ENCODE results near the gene SH3BP4. TPM values are rescaled to one million over a fixed set of nuclear protein-coding genes. Genes with fewer than 3 reads are reported as not detected.
"Not testable (repeated sequence)": the region's sequence is repeated elsewhere in the genome, so short reads cannot be mapped to it uniquely, and the experiment has no call there.

The SH3BP4 gene
- total RNA-seq, 1 experiment from 2014 or later, result 53.3 TPM

DNA sequence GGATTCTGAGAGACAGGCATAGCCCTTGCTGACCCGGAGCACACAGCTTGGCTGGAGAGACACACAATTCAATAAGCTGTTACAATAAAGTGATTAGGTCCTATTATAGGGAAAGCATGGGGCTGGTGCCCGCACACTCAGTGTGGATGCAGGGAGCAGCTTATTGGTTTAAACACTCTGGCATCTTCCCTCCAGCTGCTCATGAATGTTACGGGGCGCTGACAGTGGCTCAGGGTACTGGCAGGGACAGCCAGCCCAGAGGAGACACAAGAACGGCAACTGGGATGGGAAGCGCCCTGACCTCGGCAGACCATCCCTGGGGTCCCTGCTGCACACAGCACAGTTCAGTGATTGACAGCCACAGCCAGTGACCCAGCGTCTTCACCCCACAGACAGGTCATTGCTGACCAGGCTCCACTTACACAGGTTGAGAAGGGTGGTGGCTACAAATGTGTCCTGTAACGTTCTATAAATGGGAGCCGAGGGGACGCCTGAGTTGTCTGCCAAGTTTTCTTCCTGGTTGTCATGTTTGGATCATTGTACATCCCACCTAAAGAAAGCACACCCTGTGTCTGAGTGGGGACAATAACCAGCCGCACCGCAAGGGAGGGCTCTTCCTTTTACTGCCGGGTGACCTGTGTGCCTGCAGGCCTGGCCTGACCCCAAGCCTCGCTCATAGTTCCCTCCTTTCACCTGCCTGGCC is 60.3 kb downstream of the SH3BP4 start:
- no peak for DNase-seq (ENCODE audit: low spot score)

DNA sequence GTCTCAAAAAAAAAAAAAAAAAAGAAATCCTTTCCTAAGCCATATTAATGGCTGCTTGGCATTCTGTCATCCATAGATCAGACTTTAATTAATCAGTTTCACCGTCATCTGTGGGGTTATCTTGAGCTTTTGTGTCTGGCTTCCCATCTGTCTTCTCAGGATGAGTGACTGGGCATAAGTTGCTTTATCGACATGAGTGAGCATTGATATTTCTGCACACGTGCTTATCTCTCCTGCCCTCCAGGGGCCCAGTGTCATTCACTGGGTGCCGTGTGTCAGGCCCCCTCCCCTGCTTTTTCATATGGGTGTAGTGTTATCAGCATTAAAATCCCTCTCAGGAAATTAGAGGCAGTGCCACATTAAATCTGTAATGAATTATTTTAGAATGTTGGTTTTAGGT is 65.6 kb downstream of the SH3BP4 start:
- DNase-seq (ENCODE audit: low spot score), result no peak

DNA sequence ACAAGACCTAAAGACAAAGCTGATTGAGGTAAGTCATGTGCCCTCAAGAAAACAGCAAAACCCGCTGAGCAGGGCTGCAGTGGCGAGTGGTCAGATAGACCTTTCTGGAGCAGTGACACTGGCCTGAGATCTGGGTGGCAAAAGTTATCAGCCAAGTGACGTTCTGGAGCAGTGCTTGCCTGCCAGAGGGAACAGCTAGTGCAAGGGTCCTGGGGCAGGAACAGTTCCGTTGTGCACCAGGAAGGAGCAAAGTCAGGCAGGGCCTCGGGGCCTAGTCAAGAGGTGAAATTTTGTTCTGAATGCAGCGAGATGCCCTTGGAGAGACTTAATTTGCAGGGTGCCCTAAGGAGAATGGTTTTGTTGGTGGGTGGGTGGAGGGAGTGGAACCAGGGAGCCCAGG is 67.0 kb downstream of the SH3BP4 start:
- DNase-seq (ENCODE audit: low spot score), result no peak

DNA sequence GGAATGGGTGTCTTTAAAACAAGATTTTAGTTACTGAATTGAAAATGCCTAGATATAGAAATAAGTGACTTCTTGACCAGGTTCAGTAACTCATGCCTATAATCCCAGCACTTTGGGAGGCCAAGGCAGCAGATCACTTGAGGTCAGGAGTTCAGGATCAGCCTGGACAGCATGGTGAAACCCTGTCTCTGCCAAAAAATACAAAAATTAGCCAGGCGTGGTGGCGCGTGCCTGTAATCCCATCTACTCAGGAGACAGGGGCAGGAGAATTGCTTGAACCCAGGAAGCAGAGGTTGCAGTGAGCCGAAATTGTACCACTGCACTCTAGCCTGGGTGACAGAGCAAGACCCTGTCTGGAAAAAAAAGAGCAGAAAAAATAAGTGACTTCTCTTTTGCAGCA is 68.3 kb downstream of the SH3BP4 start:
- not testable (repeated sequence) for DNase-seq (ENCODE audit: low spot score)

DNA sequence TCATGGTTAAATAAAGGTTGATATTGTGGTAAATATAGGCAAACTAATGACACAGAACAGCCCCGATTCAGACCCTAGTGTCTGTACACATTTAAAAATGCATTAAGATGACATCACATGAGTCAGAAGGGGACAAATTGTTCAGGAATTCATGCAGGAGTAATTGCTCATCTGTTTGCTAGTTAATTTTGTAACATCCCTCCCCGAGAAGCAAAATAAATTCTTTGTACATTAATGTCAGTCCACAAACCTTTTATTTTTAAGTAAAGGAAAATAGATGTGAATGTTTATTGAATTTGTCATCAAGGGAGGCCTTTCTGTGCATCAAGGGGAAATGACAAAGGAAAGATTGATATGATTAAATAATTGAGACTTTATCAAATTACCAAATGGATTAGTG is 69.9 kb downstream of the SH3BP4 start:
- peak; percentile 96 for DNase-seq (ENCODE audit: low spot score)

DNA sequence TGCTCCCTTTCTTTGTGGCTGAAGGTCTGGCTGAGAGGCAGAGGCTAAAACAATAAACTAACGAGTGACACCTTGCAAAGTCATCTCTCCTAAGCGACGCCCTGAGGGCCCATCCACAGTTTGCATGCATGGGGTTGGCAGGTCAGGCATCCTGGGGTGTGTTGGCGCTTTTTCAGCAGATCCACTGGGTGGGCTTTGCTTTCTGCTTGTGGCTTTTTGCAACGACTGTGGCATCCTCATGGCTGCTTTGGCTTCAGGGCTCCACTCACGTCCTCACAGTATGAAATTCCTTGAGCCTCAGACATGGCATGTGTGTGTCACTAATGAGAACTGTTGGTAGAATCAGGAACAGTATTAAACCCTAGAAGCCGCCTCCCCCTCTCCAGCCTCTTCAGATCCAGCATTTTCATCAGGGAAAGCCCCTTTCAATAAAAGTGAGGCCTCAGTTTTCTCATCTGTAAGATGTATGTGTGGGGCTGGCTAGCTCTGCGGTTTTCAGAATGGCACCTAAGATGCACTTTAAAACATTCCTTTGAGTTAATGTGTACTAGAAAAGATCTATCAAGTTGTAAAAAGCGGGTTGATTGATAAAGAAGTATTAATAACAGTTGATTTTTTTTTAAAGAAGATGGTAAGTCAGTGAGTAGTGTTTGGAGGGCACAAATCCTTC is 72.5 kb downstream of the SH3BP4 start:
- peak; percentile 89 for DNase-seq (ENCODE audit: low spot score)

DNA sequence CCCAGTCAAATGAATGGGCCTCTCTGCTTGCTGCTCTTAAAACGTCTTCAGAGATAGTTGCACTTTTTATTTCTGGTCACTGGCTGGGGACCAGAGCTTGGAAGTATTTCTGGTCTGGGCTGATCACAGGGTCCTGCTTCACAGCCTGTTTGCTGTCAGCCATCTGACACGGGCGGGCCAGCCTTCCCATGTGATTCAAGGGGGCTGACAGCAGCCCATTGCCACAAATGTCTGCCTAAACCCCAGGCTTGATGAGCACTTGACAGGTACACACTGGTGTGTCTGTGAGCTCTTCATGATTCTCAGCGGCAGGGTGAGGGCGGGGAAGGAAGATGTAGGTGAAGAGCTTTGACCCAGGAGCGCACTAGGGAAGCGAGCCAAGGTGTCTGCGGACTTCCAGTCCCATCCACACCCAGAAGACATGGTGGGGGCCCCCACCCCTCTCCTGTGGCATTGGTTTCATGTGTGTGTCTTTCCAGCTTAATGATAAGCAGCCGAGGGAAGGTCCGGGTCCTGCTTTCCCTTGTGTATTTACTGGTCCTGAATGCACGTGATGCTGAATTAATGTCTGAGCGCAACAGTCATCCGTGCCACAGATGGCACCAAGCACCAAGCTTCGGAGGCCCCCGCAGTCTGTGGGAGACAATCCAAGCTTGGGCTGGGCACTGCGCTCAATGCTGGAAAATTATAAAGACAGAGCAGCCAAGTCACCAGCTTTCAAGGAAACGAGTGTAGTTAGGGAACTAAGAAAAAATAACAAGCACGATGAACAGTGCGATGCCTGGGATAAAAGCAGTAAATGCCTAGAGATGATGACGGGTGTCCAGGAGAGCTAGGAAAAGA is 73.3 kb downstream of the SH3BP4 start:
- DNase-seq (ENCODE audit: low spot score), result no peak

DNA sequence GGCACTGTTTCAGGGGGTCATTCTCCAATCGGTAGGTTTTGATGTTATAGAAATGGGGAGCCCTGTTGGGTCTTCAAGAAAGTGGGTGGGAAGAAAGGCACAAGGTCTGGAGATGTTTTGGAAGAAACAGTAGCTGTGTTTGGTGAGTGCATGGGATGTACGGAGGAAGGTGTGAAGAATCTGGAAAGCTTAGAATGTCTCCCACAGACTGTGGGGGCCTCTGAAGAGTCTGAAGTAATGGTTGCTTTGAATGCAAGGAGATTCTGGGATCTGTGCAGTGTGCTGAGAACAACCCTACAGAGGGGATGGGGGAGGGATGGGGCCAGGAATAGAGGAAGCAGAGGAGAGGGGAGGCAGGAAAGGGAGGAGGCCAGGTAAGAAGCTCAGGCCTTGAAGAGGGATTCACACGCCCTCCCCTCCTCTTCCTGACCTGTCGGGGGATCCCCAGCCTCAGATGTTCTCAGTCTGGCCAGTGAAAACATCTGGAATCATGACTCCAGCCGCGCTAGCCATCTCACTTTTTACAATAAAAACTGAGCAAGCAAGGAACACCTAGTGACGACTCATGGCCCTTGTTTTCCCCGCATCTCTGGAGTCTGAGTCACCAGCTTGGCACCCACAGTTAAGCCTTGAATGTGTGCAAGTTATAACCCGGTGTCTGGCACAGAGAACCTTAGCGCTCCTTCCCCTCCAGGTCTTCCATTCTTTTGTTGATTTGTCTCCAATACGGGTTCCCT is 74.2 kb downstream of the SH3BP4 start:
- DNase-seq (ENCODE audit: low spot score), result peak; percentile 95

DNA sequence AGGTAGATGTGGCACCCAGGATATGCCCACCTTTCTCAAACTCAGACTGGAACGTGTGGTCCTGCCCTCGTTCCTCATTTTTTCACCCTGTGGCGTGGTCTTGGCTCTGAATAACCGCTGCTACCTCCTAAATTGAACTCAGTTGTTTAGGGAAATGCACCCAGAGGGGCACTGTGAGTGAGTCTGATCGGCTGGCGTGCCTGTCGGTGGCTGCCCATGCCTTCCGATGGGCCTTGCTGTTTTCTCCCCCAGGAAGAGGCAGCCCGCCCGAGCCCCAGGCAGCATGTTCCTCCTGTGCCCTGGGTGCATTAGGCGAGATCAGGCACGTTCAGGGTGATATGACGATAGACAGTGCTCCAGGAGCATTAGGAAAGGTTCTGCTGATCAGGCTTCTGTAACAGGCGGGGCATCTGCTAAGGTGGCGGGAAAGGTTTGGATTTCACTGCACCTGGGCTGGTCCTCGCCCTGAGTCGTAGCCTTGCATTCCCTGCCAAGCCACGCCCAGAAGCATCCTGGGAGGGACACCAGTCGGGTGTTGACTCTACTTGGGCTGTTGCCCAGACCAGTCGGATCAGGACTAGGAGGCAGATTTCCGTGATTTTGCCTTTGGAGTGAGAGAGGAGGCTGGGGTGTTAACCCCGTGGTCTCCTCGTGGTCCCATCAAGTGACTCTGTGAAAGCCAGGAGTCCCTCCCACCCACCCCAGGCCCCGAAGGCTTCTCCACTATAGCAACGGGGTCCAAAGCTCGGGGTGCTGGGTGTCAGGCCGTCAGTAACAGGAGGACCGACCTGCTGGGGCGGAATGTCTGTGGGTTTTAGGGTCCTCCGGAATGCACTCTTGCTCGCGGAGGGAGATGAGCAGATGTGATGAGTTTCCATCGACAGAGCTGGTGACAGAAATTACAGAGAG is 75.1 kb downstream of the SH3BP4 start:
- DNase-seq (ENCODE audit: low spot score), result peak; percentile 92

DNA sequence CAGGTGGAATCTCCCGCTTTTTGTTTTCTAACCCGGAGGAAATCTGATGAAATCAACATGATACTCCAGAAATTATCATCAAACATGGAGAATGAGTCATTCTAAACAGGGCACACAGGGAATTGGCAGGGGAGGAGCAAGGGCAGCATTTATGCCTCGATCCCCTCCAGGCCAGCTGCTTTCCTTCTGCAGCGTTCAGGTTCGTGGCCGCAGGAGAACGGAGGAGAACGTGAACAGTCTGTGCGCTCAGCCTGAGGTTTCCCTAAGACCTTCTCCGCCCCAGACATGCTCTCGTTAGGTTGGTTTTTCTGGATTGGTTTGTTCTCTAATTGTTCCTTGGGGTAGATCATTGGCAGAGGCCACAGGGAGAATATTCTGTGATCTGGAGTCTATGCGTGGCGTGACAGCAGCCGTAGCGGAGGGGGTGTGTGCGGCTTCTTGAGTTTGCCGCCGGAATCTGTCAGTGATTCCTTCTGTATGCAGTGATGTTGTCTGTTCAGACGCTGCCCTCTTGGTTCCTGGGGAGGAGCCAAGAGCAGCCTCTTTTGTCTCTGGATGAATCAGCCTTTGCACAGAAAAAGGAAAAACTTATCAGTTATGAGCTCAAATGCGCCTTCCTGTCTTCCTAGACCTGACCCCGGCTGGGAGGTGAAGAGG is 75.9 kb downstream of the SH3BP4 start:
- DNase-seq (ENCODE audit: low spot score), result peak; percentile 83

DNA sequence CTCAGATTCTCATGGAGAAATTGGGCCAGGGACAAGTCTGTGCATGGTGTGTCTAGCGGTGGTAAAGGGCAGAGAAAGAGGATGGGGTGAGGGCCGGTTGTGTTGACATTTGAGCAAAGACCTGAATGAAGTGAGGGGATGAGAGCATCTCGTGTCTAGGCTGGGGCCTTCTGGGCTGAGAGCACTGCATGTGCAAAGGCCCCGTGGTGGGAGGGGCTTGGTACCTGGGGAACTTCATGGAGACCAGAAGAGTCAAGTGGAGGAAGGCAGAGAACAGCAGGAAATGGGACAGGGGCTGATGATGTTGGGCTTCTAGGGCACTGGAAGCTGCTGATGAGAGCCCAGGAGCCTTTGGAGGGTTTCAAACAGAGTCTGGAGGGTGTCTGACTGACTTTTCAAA is 76.8 kb downstream of the SH3BP4 start:
- DNase-seq (ENCODE audit: low spot score), result no peak

DNA sequence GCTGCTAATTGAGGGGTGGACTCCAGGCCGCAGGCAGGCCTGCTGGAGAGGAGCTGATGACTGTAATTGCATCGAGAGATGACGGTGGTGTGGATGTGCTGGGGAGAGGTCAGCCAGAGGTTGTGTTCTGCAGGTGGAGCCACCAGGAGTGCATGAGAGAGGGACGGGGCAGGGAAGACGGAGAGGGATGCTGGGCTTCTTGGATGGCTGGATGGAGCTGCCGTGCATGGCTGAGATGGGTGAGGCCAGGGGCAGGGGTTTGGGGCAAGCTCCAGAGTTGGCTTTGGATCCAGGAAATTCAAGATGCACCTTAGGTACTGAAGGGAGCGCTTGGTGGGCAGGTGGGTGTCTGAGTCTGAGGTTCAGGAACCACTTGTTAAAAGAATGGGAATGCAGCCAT is 77.2 kb downstream of the SH3BP4 start:
- DNase-seq (ENCODE audit: low spot score), result no peak

DNA sequence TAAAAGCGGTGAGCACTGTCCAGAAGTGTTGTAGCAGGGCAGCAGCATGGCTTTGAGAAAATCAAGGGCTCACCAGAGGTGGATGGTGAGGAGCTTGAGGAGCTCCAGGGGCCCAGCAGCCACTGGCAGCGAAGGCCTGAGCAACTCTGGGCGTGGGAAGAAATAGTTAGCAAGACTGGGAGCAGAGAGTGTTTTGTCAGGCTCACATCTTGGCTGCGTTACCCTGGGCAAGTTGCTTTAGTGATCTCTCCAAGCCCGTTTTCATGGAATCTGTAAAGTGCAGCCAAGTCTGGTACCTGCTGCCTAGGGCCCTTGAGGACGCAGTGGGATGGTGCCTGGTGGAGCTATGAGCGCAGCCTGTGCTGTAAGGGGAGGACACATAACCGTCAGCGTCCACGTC is 78.3 kb downstream of the SH3BP4 start:
- no peak for DNase-seq (ENCODE audit: low spot score)

DNA sequence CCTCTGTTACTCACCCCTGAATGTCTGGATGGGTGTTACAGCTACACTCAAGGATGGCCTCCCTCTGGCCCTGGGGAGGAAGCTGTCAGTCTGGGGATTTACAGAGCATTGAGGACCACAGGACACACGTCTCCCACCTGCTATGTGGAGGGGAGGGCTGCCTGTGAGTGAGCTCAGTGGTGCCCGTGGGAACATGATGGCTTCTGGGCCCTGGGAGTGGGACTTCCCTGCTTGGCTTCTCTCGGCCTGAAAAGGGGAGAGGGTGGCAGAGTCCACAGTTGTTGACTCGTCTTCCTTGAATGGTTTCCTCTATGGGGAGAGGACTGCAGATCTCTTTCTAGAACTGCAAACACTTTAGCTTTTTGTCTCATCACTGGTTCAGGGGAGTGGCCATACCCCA is 79.1 kb downstream of the SH3BP4 start:
- DNase-seq (ENCODE audit: low spot score), result no peak

DNA sequence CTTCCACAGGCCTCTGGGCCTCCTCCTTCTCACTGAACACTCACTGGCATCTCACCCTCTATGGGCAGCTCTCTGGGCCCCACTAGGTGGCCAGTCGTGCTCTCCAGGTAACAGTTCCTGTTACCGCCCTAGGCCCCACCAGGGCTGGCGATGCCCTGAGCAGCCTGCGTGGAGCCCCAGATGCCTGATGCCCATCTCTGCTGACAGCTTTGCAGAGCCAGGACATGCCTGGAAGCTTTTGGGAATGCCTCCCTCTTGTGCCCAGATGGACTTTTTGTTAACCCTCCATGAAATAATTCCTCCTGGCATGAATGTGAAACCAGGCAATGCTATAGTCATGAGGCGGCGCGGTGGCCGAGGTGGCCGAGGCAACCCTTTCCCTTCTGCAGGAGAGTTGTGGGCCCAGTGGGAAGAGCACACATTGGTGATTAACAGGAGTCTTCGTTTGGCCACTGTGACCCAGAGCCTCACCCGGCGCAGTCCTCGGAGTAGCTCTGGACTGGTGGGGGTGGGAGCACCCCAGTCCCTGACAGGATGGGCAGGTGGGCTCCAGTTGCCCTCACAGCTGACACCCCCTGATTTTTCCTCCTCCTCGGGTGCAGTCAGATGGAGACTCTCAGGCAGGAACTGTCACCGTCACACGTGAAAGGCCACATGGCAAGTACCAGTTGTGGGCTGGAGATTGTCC is 80.0 kb downstream of the SH3BP4 start:
- no peak for DNase-seq (ENCODE audit: low spot score)

DNA sequence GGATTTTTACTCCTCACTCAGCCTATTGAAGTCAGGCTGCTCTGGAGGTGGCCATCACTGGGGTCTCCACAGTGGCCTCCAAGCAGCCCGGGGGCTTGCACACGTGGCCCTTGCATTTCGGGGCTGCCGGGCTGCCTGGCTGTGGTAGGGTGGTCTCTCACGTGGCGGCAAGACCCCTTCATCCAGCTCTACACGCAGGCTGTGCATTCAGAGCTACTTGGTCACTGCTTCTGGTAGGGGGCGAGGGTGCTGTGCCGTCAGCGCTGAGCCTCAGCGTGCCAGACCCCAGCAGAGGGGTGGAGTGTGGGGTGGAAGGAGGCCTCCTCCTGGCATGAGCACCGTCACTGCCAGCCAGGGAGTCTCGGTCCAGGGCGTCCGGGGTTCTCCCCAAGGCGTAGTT is 80.6 kb downstream of the SH3BP4 start:
- DNase-seq (ENCODE audit: low spot score), result no peak

DNA sequence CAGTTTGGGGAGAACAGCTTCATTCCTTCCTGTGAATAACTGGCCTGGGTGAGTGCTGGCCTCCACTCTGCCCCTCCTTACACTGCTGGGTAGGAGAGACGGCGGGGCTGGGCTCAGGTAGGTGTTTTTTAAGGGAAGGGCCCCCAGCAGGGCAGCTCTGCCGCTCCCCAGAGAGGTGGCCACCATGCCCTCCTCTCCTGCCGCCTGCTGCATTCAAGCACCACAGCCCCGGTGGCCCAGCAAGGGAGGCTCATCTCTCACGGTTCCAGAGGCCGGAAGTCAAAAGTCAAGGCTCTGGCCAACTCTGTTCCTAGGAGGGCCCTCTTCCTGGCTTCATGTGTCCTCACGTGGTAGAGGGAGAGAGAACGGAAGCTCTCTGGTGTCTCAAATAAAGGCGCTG is 81.1 kb downstream of the SH3BP4 start:
- DNase-seq (ENCODE audit: low spot score), result no peak

DNA sequence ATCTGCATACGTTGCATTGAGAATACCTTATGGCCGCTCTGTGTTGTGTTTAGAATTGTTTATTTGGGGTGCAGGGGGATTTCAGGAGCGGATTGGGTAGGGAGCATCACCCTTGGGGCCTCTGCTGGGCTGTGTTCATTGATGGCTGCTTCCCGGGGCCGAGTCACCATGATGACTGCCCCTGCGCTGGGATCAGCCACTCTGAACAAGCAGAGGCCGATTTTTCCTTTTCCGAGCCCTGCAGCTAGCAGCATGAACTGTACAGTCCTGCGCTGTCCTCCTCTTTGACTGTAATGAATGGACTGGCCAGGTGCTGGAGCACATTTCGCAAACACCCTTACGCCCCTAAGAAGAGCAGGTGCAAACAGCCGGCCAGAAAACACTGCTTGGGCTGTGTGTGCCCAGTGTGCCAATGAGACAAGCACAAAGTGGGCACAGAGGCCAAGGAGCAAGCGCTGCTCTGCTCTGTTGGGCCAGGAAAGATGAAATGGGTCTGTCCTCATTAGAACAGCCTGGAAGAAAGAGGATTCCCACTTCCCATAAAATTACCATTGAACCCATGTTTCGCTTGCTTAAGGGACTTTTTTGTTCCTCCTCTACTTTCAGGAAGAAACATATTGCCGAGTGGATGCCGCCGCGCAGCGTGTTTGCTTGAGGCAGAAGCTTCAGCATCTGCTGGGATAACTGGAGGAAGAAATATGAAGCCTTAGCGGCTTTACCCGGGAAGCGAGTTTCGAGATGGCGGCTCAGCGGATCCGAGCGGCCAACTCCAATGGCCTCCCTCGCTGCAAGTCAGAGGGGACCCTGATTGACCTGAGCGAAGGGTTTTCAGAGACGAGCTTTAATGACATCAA is 82.7 kb downstream of the SH3BP4 start:
- no peak for DNase-seq (ENCODE audit: low spot score)

DNA sequence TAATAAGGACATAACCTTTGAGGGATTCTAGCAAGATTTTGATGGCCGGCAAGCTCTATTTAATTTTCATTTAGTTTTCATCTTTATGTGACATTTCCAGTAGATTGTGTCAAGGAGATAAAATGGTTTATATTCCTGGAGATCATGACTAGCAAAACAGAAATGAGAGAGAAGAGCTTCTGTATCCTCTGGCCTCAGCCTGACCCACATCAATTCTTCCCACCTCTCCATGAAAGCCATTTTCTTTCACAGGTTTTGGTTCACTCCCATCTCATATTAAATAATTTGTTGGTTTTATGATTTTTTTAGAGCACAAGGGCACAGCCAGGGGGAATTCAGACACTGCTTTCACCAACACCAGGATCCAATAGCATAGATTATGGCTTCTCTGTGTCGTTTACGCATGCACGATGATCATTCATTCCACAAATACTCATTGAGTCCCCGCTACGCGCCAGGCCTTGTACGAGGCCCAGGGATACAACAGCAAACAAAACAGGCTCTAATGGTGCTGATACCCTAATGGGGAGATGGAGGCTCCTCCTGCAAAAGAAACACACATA is 85.9 kb downstream of the SH3BP4 start:
- DNase-seq (ENCODE audit: low spot score), result no peak

All from A172 (cell line).